ENCODE results near the gene PCDHGB4.
A peak's percentile ranks its signal among the peaks of the same experiment; 100 is the strongest.
"Not testable (repeated sequence)": the region's sequence is repeated elsewhere in the genome, so short reads cannot be mapped to it uniquely, and the experiment has no call there.

PCDHGB4 gene

DNA sequence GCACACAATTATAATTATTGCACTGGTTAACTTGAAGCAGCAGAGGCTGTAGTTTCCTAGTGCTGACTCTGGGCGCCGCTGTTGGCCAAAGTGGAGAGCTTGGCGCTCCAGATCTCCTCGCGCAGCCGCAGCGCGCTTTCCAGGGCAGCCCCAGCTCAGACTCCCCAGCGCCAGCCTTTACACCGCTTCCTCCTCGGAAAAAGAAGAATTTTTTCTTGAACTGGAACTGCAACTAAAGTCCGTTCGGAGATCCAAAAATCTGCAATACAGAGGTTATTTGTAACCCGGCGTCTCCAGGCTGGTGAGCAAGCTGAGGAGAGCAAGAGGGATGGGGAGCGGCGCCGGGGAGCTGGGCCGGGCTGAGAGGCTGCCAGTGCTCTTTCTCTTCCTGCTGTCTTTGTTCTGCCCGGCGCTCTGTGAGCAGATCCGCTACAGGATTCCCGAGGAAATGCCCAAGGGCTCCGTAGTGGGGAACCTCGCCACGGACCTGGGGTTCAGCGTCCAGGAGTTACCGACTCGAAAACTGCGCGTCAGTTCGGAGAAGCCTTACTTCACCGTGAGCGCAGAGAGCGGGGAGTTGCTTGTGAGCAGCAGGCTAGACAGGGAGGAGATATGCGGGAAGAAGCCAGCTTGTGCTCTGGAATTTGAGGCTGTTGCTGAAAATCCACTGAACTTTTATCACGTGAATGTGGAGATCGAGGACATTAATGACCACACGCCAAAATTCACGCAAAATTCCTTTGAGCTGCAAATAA lies at the start of gene PCDHGB4:
Gene PCDHGB4, plus strand, starts transcription at position 142 of the 755 bp plus-strand sequence. Its CDS starts 187 bp downstream, at position 329.
- DNase-seq = not testable (repeated sequence)

DNA sequence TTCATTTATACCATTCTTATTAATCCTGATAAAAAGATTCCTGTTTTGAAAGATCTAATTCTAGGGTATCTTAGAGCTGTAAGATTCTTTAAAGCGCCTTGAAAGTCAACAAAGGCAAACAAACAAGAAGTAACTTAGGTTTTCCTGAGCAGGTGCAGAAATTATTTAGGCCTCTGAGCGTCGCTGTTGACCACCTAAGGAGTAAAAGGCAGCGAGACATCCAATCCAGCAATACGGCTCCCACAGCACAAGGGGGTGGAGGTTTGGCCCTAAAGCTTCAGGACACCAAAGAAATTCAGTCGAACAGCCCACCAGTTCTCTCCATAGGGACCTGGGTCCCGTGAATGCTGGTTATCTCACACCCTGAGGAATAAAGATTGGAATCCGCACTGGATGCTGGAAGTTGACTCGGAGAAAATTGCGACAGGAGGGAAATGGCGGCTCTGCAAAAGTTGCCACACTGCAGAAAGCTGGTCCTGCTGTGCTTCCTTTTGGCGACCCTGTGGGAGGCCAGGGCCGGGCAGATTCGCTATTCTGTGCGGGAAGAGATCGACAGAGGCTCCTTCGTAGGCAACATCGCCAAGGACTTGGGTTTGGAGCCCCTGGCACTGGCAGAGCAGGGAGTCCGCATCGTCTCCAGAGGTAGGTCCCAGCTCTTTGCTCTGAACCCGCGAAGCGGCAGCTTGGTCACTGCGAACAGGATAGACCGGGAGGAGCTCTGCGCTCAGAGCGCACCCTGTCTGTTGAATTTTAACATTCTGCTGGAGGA lies 48.8 kb upstream of the PCDHGB4 start, which contains the start of gene PCDHGA2:
Gene PCDHGA2, plus strand, starts transcription at position 223 of the 769 bp plus-strand sequence.
- DNase-seq = no peak

DNA sequence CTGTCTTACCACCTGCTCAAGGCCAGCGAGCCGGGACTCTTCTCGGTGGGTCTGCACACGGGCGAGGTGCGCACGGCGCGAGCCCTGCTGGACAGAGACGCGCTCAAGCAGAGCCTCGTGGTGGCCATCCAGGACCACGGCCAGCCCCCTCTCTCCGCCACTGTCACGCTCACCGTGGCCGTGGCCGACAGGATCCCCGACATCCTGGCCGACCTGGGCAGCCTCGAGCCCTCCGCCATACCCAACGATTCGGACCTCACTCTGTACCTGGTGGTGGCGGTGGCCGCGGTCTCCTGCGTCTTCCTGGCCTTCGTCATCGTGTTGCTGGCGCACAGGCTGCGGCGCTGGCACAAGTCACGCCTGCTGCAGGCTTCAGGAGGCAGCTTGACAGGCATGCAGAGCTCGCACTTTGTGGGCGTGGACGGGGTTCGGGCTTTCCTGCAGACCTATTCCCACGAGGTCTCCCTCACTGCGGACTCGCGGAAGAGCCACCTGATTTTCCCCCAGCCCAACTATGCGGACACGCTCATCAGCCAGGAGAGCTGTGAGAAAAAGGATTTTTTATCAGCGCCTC lies 46.6 kb upstream of the PCDHGB4 start:
- not testable (repeated sequence) for DNase-seq

DNA sequence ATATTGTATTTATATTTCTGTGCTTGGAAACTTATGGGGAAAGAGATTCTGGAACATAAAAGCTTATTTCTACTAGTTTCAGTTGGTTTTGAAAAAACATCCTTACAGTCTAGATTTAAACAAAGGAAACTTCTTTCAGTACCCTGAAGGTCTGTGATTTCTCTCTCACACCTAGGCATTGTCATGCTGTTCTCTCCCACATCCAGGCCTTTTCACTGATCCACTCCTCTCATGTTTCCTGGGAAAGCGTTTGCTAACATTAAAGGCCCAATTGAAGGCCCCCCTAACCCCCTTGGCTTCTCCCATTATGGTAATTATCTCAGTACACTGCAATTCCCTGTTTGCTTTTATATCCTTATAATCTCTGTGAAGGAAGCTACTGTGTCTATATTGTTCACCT lies 44.7 kb upstream of the PCDHGB4 start:
- DNase-seq = no peak

DNA sequence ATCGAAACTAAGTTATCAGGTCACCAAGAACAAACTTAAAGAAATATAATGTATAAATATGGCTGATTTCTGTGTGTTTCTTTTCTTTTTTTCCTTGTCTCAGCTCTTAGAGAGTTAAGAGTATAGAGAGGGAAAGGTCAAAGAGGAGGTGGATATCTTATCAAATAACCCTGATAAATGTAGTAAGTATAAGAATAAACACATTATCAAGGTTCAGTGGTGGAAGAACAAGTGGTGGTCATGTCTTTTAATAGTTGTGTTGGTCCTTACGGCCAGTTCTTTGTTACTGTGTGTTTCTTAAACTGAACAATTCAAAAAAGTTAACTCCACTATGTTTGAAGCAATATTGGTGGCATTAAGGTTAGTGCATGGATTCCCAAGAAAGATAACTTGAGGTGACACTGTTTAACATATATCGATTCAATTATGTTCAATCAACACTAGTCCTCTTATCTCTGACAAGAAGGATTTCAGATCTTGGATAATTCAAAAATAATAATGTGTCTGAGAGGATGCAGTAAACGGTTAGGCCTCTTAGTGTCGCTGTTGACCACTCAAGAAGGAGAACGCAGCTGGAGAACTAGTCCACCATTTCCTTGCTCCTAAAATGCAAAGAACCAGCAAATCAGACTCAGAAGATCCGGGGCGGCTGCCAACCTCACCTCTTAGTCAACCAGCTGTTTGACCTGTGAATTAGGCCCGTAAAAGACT lies 44.1 kb upstream of the PCDHGB4 start, which contains the start of gene PCDHGA3:
Gene PCDHGA3, plus strand, starts transcription at position 588 of the 711 bp plus-strand sequence. CDS start 205 bp downstream, outside the sequence.
- no peak for DNase-seq

DNA sequence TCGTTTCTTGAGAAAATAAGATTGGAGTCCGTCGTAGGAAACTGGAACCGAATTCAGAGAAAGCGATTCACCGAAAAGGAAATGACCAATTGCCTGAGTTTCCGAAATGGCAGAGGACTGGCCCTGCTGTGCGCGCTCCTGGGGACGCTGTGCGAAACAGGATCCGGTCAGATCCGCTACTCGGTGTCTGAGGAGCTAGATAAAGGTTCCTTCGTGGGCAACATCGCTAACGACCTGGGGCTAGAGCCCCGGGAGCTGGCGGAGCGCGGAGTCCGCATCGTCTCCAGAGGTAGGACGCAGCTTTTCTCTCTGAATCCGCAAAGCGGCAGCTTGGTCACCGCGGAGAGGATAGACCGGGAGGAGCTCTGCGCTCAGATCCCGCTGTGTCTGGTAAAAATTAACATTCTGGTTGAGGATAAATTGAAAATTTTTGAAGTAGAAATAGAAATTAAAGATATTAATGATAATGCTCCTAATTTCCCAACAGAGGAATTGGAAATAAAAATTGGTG lies 43.5 kb upstream of the PCDHGB4 start:
- DNase-seq = no peak

DNA sequence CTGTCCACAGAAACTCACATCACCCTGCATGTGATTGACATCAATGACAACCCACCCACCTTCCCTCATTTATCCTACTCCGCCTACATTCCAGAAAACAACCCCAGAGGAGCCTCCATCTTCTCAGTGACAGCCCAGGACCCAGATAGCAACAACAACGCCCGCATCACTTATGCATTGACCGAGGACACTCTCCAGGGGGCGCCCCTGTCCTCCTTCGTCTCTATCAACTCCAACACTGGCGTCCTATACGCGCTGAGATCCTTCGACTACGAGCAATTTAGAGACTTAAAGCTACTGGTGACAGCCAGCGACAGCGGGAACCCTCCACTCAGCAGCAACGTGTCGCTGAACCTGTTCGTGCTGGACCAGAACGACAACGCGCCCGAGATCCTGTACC lies 42.2 kb upstream of the PCDHGB4 start:
- DNase-seq = no peak

DNA sequence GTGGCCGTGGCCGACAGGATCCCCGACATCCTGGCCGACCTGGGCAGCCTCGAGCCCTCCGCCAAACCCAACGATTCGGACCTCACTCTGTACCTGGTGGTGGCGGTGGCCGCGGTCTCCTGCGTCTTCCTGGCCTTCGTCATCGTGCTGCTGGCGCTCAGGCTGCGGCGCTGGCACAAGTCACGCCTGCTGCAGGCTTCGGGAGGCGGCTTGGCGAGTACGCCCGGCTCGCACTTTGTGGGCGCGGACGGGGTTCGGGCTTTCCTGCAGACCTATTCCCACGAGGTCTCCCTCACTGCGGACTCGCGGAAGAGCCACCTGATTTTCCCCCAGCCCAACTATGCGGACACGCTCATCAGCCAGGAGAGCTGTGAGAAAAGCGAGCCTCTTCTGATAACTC lies 41.5 kb upstream of the PCDHGB4 start:
- DNase-seq = not testable (repeated sequence)

DNA sequence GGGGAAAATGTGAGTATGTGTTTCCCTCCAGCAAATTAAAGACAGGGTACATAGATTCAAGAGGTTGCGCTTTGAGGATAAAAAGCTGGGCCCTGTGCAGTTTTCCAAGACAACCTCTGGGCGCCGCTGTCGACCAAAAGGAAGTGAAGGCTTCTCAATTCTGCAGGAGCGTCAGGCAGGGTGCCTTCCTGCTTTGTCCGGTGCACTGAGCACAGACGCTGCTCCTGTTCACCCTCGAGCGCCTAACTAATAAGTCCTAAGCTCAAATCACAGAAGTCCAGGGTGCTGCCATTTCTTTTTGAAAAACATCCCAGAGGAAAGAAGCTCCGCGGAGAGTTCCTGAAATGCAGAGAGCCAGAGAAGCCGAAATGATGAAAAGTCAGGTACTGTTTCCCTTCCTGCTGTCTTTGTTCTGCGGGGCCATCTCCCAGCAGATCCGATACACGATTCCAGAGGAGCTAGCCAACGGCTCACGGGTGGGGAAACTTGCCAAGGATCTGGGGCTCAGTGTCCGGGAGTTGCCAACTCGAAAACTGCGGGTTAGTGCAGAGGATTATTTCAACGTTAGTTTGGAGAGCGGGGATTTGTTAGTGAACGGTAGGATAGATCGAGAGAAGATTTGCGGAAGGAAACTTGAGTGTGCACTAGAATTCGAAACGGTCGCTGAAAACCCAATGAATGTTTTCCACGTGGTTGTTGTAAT lies 37.4 kb upstream of the PCDHGB4 start, which contains the start of gene PCDHGB1:
Gene PCDHGB1, plus strand, starts transcription at position 183 of the 703 bp plus-strand sequence. Its CDS starts 162 bp downstream, at position 345.
- DNase-seq = peak; percentile 22 to 40

DNA sequence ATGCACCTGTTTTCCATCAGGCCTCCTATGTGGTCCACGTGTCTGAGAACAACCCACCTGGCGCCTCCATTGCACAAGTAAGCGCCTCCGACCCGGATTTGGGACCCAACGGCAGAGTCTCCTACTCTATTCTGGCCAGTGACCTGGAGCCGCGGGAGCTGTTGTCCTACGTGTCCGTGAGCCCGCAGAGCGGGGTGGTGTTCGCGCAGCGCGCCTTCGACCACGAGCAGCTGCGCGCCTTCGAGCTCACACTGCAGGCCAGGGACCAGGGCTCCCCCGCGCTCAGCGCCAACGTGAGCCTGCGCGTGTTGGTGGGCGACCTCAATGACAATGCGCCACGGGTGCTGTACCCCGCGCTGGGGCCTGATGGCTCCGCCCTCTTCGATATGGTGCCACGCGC lies 35.9 kb upstream of the PCDHGB4 start:
- no peak for DNase-seq

DNA sequence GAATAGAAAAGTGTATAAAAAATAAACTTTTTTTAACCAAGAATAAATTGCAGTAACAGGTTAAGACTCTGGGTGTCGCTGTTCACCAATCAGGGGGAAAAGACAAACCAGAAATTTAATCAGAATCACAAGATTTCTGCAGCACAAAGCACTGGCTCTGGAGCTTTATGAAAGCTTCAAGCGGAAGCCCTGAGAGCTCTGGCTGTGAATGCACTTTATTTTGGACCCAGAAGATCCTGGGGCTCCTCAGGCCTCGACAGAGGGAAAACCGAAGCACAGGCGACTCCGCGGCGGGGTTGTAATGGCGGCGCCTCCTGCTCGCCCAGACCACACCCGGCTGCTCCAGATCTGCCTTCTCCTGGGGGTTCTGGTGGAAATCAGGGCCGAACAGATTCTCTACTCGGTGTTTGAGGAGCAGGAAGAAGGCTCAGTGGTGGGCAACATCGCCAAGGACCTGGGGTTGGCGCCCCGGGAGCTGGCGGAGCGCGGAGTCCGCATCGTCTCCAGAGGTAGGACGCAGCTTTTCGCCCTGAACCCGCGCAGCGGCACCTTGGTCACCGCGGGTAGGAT lies 32.5 kb upstream of the PCDHGB4 start, which contains the start of gene PCDHGA4:
Gene PCDHGA4, plus strand, starts transcription at position 122 of the 570 bp plus-strand sequence. Its CDS starts 87 bp downstream, at position 209.
- no peak for DNase-seq

DNA sequence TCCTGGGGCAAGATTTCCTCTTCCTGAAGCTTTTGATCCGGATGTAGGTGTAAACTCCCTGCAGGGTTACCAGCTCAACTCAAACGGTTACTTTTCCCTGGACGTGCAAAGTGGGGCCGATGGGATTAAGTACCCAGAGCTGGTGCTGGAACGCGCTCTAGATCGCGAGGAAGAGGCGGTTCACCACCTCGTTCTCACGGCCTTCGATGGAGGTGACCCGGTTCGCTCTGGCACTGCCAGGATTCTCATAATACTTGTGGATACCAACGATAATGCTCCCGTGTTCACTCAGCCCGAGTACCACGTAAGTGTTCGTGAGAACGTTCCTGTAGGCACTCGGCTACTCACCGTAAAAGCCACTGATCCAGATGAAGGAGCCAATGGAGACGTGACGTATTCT lies 31.9 kb upstream of the PCDHGB4 start:
- DNase-seq = no peak

DNA sequence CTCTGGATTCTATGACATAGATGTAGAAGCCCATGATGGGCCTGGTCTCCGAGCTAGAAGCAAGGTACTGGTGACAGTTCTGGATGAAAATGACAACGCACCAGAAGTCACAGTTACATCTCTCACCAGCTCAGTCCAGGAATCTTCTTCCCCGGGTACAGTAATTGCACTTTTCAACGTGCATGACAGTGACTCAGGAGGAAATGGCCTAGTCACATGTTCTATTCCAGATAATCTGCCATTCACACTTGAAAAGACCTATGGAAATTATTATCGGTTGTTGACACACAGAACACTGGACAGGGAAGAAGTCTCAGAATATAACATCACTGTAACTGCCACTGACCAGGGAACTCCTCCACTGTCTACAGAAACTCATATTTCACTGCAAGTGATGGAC lies 31.4 kb upstream of the PCDHGB4 start:
- no peak for DNase-seq

DNA sequence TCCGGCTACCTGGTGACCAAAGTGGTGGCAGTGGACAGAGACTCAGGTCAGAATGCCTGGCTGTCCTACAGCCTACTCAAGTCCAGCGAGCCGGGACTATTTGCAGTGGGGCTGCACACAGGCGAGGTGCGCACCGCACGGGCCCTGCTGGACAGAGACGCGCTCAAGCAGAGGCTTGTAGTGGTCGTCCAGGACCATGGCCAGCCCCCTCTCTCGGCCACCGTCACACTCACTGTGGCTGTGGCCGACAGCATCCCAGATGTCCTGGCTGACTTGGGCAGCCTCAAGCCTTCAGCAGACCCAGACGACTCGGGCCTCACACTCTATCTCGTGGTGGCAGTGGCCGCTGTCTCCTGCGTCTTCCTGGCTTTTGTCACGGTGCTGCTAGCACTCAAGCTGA lies 30.5 kb upstream of the PCDHGB4 start:
- DNase-seq = no peak

DNA sequence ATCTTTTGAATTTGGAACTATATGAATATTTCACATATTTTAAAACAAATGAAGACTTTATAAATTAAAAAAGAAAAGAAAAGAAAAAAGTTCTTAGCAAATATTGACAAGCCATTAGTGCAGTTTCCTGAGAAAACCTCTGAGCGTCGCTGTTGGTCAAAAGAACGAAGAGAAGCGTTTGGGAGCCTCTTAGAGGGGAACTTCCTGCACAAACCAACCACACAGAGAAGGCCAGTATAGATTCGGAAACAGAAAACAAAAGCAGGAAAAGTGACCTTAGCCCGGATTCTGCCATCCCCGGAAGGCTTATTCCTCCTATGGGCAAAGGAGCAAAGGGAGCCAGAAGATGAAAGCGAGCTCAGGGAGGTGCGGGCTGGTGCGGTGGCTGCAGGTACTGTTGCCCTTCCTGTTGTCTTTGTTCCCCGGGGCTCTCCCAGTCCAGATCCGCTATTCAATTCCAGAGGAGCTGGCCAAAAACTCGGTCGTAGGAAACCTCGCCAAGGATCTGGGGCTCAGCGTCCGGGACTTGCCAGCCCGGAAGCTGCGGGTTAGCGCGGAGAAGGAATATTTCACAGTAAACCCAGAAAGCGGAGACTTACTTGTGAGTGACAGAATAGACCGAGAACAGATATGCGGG lies 27.6 kb upstream of the PCDHGB4 start, which contains the start of gene PCDHGB2:
Gene PCDHGB2, plus strand, starts transcription at position 205 of the 637 bp plus-strand sequence. Its CDS starts 142 bp downstream, at position 347.
- no peak for DNase-seq

DNA sequence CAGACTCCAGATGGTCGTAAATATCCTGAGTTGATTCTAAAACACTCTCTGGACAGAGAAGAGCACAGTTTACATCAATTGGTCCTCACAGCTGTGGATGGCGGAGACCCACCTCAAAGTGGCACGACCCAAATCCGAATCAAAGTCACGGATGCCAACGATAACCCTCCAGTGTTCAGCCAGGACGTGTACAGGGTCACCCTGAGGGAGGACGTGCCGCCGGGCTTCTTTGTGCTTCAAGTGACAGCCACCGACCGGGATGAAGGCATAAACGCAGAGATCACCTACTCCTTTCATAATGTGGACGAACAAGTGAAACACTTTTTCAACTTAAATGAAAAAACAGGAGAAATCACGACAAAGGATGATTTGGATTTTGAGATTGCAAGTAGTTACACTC lies 26.8 kb upstream of the PCDHGB4 start:
- DNase-seq = no peak

DNA sequence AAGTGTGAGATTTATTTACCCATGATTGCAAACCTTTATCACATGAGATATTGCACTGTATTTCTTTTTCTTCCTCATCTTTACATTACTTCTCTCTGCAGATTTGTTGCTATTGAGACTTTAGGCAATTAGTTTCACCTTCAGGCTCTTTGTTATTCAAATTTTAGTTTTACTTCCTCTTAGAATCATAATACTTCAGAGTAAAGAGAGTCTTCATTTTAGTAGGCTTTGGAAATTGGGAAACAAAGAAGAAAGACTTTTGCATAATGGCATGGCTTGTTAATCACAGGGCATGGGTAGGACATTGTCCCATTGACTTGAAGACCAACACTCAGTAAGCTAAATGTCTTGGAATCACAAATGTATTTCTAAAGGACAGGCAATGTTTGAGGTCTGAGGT lies 24.8 kb upstream of the PCDHGB4 start:
- no peak for DNase-seq

DNA sequence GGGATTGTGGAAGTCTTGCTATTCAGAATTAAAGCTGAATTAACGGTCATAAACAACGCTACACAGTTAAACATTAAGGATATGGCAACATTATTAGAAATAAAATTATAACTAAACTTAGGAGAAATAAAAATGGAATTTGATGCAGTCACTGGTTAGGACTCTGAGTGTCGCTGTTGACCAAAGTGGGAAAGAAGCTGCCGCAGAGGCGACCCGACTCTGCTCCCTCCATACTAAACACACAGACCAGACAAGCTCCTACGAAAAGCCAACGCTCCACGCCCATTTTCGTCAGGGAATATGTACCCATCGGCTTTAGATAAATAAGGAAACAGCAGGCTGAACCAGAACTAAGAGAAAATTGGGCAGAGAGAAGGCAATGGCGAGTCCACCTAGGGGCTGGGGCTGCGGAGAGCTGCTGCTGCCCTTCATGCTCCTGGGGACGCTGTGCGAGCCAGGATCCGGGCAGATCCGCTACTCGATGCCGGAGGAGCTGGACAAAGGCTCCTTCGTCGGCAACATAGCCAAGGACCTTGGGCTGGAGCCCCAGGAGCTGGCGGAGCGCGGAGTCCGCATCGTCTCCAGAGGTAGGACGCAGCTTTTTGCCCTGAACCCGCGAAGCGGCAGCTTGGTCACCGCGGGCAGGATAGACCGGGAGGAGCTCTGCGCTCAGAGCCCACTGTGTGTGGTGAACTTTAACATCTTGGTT lies 23.4 kb upstream of the PCDHGB4 start, which contains the start of gene PCDHGA5:
Gene PCDHGA5, plus strand, starts transcription at position 211 of the 709 bp plus-strand sequence. Its CDS starts 169 bp downstream, at position 380.
- DNase-seq = no peak

DNA sequence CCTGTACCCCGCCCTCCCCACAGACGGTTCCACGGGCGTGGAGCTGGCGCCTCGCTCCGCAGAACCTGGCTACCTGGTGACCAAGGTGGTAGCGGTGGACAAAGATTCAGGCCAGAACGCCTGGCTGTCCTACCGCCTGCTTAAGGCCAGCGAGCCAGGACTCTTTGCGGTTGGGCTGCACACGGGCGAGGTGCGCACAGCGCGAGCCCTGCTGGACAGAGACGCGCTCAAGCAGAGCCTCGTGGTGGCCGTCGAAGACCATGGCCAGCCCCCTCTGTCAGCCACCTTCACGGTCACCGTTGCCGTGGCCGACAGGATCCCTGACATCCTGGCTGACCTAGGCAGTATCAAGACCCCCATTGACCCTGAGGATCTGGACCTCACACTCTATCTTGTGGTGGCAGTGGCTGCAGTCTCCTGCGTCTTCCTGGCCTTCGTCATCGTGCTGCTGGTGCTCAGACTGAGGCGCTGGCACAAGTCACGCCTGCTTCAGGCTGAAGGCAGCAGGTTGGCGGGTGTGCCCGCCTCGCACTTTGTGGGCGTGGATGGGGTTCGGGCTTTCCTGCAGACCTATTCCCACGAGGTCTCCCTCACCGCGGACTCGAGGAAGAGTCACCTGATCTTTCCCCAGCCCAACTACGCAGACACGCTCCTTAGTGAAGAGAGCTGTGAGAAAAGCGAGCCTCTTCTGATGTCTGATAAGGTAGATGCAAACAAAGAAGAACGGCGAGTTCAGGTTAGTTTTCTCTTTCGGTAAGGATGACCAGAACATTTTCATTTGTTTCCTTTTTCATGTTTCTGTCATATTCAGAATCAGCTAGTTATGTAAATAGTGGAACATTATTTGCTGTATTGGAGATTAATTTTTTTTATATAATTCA lies 21.2 kb upstream of the PCDHGB4 start:
- no peak for DNase-seq

Data from NCI-H187 (cell line).